IPS-20b (cell line): Measurements from ENCODE around the gene GALNT18.

Source experiments
- H3K27ac ChIP-seq: one replicate; pipeline ENCODE4 v1.5.1; 2013; ENCODE audit warnings: low read length
- H3K27me3 ChIP-seq: 2 replicates; pipeline ENCODE4 v1.6.1; 2013; ENCODE audit warnings: mild to moderate bottlenecking, low read length, inconsistent platforms; ENCODE audit not compliant: insufficient read depth
- H3K36me3 ChIP-seq: 2 replicates; pipeline ENCODE4 v1.6.1; 2013; ENCODE audit warnings: low read depth, mild to moderate bottlenecking, inconsistent platforms, low read length, moderate library complexity; ENCODE audit not compliant: insufficient read depth
- H3K4me1 ChIP-seq: 2 replicates; pipeline ENCODE4 v1.6.1; 2013; ENCODE audit warnings: mild to moderate bottlenecking, control low read depth, inconsistent platforms, low read length, moderate library complexity; ENCODE audit not compliant: insufficient read depth
- H3K4me3 ChIP-seq: 2 replicates; pipeline ENCODE4 v1.5.1; 2013; ENCODE audit warnings: mild to moderate bottlenecking, low read length, inconsistent platforms
- H3K9ac ChIP-seq: 2 replicates; pipeline ENCODE4 v1.6.1; 2013; ENCODE audit warnings: low read depth, mild to moderate bottlenecking, inconsistent platforms, low read length, moderate library complexity
- H3K9me3 ChIP-seq: 2 replicates; pipeline ENCODE4 v1.6.1; 2013; ENCODE audit warnings: mild to moderate bottlenecking, low read depth, low read length, inconsistent platforms; ENCODE audit not compliant: insufficient read depth

Gene GALNT18

DNA sequence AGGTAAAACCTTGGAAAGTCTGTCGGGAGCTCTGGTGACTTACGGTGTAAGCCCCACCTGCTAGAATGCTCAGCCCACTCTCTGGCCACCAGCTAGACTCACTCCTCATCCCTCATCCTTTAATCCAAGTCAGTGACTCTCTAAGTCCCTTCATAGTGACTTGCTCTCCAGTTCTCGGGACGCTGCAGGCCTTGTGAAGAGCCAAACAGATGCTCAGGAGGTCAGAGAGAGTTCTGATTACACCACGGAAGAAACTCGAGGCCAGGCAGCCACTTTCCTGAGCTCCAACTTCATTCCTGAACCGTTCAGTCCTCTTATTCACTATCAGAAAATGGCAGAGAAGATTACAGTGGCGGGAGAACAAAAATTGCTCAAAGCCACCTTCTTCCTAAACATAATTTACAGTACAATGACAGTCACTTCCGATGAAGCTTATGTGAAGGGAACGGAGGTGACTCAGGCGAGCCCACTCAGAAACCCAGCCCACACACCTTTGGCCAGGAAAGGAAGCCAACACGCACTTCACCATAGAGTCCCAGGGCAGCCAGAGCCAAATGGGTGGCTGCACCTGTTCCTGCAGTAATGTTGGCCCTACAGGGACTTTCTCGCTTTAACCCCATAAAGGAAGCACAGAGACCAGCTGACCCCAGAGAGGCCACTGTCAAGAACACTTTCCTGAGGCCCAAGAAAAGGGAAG is 100.4 kb downstream of the GALNT18 start:
- Histone ChIP-seq H3K36me3 (no peaks in the 10 kb centered on the region), H3K4me1 (no peaks in the 10 kb centered on the region), H3K9ac (no peak overlapping the region), H3K27me3 (no peaks in the 10 kb centered on the region), H3K27ac (no peak overlapping the region), H3K4me3 (no peak overlapping the region), H3K9me3 (no peaks in the 10 kb centered on the region)

DNA sequence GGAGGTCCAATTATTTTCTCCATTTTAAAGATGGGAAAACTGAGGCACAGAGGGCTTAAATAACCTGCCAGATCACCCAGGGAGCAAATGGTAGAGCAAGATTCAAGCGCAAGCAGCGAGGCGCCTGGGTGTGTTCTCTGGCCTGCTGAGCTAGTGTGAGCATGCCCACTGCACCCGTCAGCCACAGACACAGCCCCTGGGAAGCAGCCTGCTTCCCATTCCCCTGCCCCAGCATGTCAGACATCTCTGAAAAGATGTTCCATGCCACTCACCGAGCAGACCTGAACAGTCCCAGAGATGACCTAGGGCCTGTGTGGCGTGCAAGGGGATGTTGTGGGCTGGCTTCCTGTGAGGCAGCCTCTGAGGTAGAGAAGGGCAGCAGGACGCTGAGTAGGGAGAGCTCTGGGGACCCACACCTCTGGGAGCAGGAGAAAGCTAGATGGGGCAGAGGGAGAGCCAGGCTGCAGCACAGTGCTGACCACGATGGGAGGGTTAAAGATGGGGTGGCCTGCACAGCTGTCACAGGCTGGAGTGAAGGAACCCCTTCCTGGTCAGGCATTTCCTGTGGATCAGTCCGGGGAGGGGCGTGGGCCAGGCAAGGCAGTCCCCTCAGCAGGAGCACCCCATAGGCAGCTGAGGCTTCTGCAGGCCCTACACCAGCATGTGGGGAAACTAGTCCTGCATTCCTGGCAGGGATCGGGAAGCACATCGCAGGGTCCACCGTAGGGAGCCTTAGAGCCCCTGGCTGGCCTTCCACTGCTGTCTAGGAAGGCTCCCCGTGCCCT is 101.4 kb downstream of the GALNT18 start:
- H3K27ac ChIP-seq = no peak overlapping the region
- H3K4me1 ChIP-seq = no peaks in the 10 kb centered on the region
- H3K4me3 ChIP-seq = no peak overlapping the region
- H3K9ac ChIP-seq = no peak overlapping the region
- no peaks in the 10 kb centered on the region for H3K36me3 ChIP-seq
- no peaks in the 10 kb centered on the region for H3K9me3 ChIP-seq
- no peaks in the 10 kb centered on the region for H3K27me3 ChIP-seq

DNA sequence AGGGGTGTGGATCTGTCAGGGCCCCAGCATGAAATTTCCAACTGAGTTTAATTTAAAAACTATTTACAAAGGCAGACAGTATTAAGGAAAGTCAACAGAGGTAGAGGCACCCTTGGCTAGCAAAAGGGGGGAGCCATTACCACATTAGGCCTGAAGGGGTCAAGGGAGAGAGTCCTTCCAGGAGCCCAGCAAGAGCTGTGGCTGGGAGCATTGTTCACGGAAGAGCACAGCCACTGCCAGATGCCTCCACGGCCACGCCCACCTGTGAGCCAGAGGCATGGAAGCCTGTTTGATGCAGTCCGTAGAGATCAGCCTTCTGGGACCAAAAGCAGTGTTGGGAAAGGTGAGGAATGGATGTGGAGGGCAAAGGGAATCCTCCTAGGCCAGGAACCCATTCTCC is 102.6 kb downstream of the GALNT18 start:
- H3K36me3 ChIP-seq = no peaks in the 10 kb centered on the region

DNA sequence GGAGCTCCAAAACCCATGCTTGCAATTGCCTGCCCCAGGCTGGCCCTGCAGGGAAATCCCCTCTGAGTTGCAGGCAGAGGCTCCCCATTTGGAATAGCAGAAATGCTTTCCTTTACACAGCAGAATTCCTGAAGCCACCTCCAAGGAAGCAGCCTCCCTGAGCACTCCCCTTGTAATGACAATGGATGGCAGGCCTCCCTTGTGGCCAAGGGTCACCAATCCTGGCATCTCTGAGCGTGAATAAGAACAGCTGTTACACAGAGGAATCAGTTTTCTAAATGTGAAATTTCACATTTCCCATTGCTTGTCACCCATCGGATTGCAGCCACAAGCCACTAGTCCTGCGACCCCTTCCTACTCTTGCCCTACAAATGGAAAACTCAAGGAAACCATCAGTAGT is 107.6 kb downstream of the GALNT18 start:
- Histone ChIP-seq H3K9ac (no peak overlapping the region), H3K27me3 (no peaks in the 10 kb centered on the region), H3K36me3 (no peaks in the 10 kb centered on the region), H3K27ac (no peak overlapping the region), H3K9me3 (no peaks in the 10 kb centered on the region), H3K4me3 (no peak overlapping the region), H3K4me1 (peaks cover 18% of the 10 kb centered on the region; the same call in 1 of the 2 replicates)

More for the DNA sequence above, 102.6 kb downstream of the GALNT18 start:
- no peak overlapping the region for H3K27ac ChIP-seq
- H3K4me1 ChIP-seq = peaks cover 7% of the 10 kb centered on the region; the same call in 1 of the 2 replicates
- no peaks in the 10 kb centered on the region for H3K9me3 ChIP-seq
- no peaks in the 10 kb centered on the region for H3K27me3 ChIP-seq
- H3K9ac ChIP-seq = no peak overlapping the region
- H3K4me3 ChIP-seq = no peak overlapping the region

DNA sequence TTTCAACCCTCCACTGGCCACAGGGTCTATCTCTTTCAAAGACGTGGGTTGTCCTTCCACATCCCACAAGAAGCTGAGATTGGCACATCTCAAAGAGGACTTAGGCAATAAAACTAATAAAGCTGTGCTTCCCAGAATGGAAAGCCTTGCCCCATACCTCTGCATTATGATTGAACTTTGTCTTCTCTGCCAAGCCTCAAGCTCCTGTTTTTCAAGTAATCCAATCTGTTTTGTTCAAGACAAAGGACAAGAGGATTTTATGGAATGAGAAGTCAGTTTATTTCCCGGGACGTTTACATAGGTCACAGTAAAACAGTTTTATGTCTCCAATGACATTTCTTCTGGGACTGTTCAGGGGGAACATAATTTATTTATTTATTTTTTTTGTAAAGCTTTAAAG is 108.4 kb downstream of the GALNT18 start:
- H3K36me3 ChIP-seq = no peaks in the 10 kb centered on the region
- H3K4me3 ChIP-seq = no peak overlapping the region
- H3K9ac ChIP-seq = no peak overlapping the region
- no peak overlapping the region for H3K27ac ChIP-seq
- H3K9me3 ChIP-seq = no peaks in the 10 kb centered on the region
- peaks cover 18% of the 10 kb centered on the region; the same call in 1 of the 2 replicates for H3K4me1 ChIP-seq
- no peaks in the 10 kb centered on the region for H3K27me3 ChIP-seq

DNA sequence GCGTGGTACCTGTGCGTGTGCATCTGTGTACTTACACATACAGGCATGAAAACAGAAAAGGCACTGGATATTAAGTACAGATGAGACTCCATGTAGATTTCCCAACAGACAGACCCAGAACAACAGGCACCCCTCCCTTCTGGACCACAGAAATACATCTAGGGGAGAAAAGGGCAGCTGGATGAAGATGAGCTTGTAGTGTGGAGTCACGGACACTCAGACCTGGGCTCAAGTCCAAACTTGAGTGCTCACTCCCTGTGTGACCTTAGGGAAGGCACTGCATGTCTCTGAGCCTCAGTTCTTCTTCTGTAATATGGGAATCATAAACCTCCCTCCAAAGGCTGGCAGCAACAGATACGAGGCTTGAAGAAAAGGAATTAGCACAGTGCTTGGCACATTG is 108.9 kb downstream of the GALNT18 start:
- H3K4me1 ChIP-seq = peaks cover 18% of the 10 kb centered on the region; the same call in 1 of the 2 replicates
- H3K4me3 ChIP-seq = no peak overlapping the region

DNA sequence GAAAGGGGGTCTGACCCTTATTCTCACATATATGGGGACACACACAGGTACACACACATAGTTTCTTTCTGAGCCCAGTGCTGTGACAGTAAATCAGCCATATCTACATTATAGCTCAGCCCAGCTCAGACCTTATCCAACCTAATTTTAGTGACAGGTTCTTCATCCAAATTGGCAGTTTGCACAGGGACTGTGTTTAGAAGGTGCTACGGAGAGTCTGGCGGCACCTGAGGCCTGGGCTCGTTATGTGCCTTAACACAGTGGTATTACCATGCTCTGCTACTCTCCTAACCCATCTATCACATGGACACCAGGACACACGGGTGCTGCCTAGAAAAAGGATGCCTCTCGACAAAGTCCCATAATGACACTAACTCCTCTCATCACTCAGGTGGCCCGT is 109.3 kb downstream of the GALNT18 start:
- no peaks in the 10 kb centered on the region for H3K36me3 ChIP-seq
- no peak overlapping the region for H3K9ac ChIP-seq
- H3K27me3 ChIP-seq = no peaks in the 10 kb centered on the region
- H3K4me3 ChIP-seq = no peak overlapping the region
- no peak overlapping the region for H3K27ac ChIP-seq
- peaks cover 18% of the 10 kb centered on the region; the same call in 1 of the 2 replicates for H3K4me1 ChIP-seq
- H3K9me3 ChIP-seq = no peaks in the 10 kb centered on the region

More for the DNA sequence above, 108.9 kb downstream of the GALNT18 start:
- Histone ChIP-seq H3K36me3 (no peaks in the 10 kb centered on the region), H3K9ac (no peak overlapping the region), H3K27ac (no peak overlapping the region), H3K27me3 (no peaks in the 10 kb centered on the region), H3K9me3 (no peaks in the 10 kb centered on the region)

DNA sequence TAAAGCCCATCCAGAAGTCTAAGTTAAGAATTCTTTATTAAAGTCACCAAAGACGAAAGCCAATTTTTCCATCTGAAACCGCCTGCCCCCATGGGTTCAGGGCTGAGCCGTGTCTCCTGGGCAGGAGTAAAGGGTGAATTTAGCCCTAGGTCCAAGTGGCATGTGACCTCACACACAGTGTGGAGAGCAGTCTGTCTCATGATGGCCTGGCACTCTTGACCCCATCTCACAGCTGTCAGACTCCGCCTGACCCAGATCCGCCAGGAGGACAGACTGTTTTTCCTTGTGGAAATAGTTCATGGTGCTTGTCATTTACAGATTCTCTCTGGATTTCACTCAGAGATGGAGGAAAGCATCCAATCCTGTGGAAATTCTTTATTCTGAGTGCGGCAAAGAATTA is 109.7 kb downstream of the GALNT18 start:
- Histone ChIP-seq H3K27me3 (no peaks in the 10 kb centered on the region), H3K27ac (no peak overlapping the region), H3K9me3 (no peaks in the 10 kb centered on the region), H3K36me3 (no peaks in the 10 kb centered on the region), H3K9ac (no peak overlapping the region), H3K4me1 (peaks cover 18% of the 10 kb centered on the region; the same call in 1 of the 2 replicates), H3K4me3 (no peak overlapping the region)

DNA sequence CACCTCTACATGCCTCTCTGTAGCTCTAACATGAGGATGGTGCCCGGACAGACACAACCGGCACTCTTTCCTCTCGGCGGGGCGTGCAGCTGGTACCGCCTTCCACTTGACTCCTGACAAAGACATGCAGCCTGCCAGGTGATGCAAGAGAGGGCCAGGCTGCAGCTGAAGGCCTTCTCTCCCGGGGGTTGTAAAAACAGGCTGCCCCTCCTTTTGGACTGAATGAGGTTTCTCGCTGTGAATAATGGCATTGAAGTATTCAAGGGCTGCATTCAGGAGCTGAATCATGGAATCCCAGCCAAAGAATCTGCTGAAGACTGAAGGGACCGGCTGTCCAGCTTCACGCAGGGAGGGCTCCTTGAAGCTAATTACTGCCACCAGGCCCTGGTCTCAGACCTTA is 110.9 kb downstream of the GALNT18 start:
- H3K27me3 ChIP-seq = no peaks in the 10 kb centered on the region
- H3K36me3 ChIP-seq = no peaks in the 10 kb centered on the region
- no peak overlapping the region for H3K4me3 ChIP-seq
- H3K4me1 ChIP-seq = peaks cover 18% of the 10 kb centered on the region; the same call in 1 of the 2 replicates
- no peaks in the 10 kb centered on the region for H3K9me3 ChIP-seq
- H3K9ac ChIP-seq = no peak overlapping the region
- no peak overlapping the region for H3K27ac ChIP-seq

DNA sequence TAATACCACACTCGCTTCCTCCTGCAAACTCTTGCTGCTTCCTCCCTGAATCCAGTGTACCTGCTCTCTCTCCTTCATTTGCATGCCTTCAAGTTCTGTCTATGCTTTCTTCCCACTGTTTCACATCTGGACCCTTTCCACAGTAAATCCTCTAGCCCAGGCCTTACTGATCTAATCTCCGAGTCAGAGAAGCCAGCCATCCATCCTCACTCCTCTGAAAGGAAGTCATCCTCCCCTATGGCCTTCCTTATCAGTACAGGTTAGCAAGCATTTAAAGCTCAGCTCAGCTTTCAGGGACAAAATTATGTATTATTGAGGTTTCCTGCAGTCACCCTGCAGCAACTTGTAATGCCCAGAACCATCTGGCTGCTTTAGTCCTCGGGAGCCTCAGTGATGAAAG is 116.1 kb downstream of the GALNT18 start:
- H3K9ac ChIP-seq = no peak overlapping the region
- H3K27ac ChIP-seq = no peak overlapping the region
- H3K27me3 ChIP-seq = no peaks in the 10 kb centered on the region
- no peaks in the 10 kb centered on the region for H3K9me3 ChIP-seq
- H3K36me3 ChIP-seq = no peaks in the 10 kb centered on the region
- H3K4me1 ChIP-seq = peaks cover 15% of the 10 kb centered on the region
- H3K4me3 ChIP-seq = no peak overlapping the region

DNA sequence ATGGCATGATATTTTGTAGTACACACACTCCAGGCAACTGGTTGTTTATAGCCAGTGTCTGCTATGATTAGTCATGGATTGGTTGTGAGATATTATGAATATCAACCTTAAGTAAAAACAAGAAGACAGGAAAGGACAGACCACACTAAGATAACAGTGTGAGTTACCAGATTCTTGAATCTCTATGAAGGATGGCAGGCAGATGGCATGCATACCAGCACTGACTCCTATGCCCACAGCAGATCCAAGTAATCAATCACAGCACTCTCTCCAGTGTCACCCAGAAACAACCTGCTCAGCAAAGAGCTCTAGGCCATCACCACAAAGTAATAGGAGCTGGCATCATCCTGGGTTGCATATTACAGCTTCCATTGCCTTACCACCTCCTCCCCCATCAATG is 116.6 kb downstream of the GALNT18 start:
- H3K4me3 ChIP-seq = no peak overlapping the region
- H3K4me1 ChIP-seq = peaks cover 12% of the 10 kb centered on the region
- H3K36me3 ChIP-seq = no peaks in the 10 kb centered on the region
- H3K9ac ChIP-seq = no peak overlapping the region
- H3K9me3 ChIP-seq = no peaks in the 10 kb centered on the region
- H3K27me3 ChIP-seq = no peaks in the 10 kb centered on the region
- no peak overlapping the region for H3K27ac ChIP-seq

DNA sequence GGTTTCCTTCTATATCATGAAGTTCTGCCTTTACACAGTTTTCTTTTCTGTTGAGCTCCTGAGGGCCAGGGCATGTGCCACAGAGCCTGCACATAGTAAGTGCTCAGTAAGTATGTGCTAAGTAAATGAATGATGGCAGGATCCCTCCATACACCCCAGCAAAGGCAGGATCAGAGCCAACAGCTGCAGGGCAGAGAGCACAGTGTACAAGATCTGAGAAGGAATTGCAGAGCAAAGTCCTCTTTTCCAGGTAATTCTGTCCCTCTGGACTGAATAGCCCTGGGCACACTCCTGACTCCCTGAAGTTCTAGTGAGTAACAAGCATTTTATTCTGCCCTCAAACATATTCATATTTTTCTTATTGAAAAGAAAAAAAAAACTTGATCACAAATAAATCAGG is 117.7 kb downstream of the GALNT18 start:
- Histone ChIP-seq H3K9ac (no peak overlapping the region), H3K27me3 (no peaks in the 10 kb centered on the region), H3K4me1 (peaks cover 12% of the 10 kb centered on the region), H3K27ac (no peak overlapping the region), H3K4me3 (no peak overlapping the region), H3K36me3 (no peaks in the 10 kb centered on the region), H3K9me3 (no peaks in the 10 kb centered on the region)
